Adrenal gland (tissue), 12 donors: ENCODE results near the gene NISCH. TPM values are rescaled to one million over a fixed set of nuclear protein-coding genes. Genes with fewer than 3 reads are reported as not detected.

ENCODE experiments used
- DNase-seq, 7 donors: peaks; one replicate each; pipeline ENCODE4 v3.0.0-alpha.2; 2019 to 2020
- H3K27ac ChIP-seq, 5 donors: fragments of 200-600 bp; sonication (generic) in 4 of 5; 1 replicate in 3 of 5; 2 replicates in 2 of 5; pipeline versions ENCODE4 v1.5.1 to v1.8.0; 2016 to 2020; ENCODE audit warnings: mild to moderate bottlenecking in 1 of 5
- H3K27me3 ChIP-seq: fragments of 200-600 bp; 2 replicates; pipeline ENCODE4 v1.8.0; 2021
- H3K36me3 ChIP-seq, 2 donors: fragments of 200-600 bp; replicated peaks in 1 of 2; 1 replicate in 1 of 2; 2 replicates in 1 of 2; pipeline versions ENCODE4 v1.5.1 to v1.8.0; 2018 to 2022
- H3K4me1 ChIP-seq, 2 donors: fragments of 200-600 bp; replicated peaks in 1 of 2; 1 replicate in 1 of 2; 2 replicates in 1 of 2; pipeline versions ENCODE4 v1.5.1 to v1.8.0; 2018 to 2021
- H3K4me3 ChIP-seq, 4 donors: fragments of 200-600 bp; sonication (generic) in 3 of 4; one replicate each; pipeline ENCODE4 v1.5.1; 2016 to 2018
- H3K9me3 ChIP-seq, 3 donors: fragments of 200-600 bp; sonication (generic) in 1 of 3; replicated peaks in 1 of 3; 1 replicate in 2 of 3; 2 replicates in 1 of 3; pipeline versions ENCODE4 v1.5.1 to v1.8.0; 2016 to 2021
- POLR2A ChIP-seq, 2 donors: fragments of 450-650 bp; IDR thresholded peaks; one replicate each; pipeline ENCODE4 v1.6.1; 2017; ENCODE audit warnings: antibody characterized with exemption in 2 of 2, mild to moderate bottlenecking in 2 of 2, moderate library complexity in 1 of 2
- WGBS, 4 donors: extraction: QIAGEN DNeasy Blood & Tissue Kit in 2 of 4; methylation state at CpG; one replicate each; pipeline versions ENCODE4 v1.1.5 to v1.1.7; 2013 to 2017; 5-methylcytosine and 5-hydroxymethylcytosine counted together
- intact Hi-C, 2 donors: fragments of 100-400 bp; cut with DNase I; formaldehyde crosslinking; loops; one replicate each; pipeline versions ENCODE4 v1.14.1 to v1.15.0; 2022 to 2023
- polyA plus RNA-seq, 3 donors: library from polyadenylated mRNA; stranded (reverse); fragments of 200-250 nt in 2 of 3; fragments of 350-450 nt in 1 of 3; fragmentation: Illumina TruSeq in 1 of 3; extraction: RNeasy Lipid Tissue Mini Kit (QIAGEN cat#74804) in 1 of 3; gene quantifications; one replicate each; pipeline ENCODE4 v1.2.3, GENCODE V29; 2013 to 2014
- total RNA-seq, 9 donors: library from RNA; depleted of rRNA in 4 of 9; stranded (reverse); fragments of >200 nt in 4 of 9; fragments of 120-200 nt in 1 of 9; fragmentation: NEBNext Ultra II Directional in 1 of 9; extraction: Animal tissue kit (Norgen Biotek cat#: 25700) in 1 of 9; gene quantifications; one replicate each; pipeline versions ENCODE4 v1.1.0 to v1.2.4, GENCODE V29; 2013 to 2023
- TF ChIP-seq, protein P1 (sequence below), 6 experiments: fragments of 450-650 bp in 4 of 6; fragments of 200-600 bp in 2 of 6; sonication (generic) in 1 of 6; IDR thresholded peaks; 1 replicate in 5 of 6; 2 replicates in 1 of 6; pipeline versions ENCODE4 v1.5.1 to v1.8.0; 2016 to 2021; ENCODE audit warnings: antibody characterized with exemption in 6 of 6, mild to moderate bottlenecking in 2 of 6, moderate library complexity in 1 of 6
- donor health status: healthy with polysubstance abuse.
- donor health status: Bipolar disorder and iron deficiency.
- donor health status: DM: yes; HTN: yes; CAD: no.
- donor health status: DM: no; HTN: no; CAD: no.
- donor health status: DM: no; HTN: no; CAD: no.
- donor health status: DM: yes; HTN: yes; CAD: no.

NISCH gene
- total and polyA plus RNA-seq, 12 donors = 39.4 to 186 (median 100) TPM

DNA sequence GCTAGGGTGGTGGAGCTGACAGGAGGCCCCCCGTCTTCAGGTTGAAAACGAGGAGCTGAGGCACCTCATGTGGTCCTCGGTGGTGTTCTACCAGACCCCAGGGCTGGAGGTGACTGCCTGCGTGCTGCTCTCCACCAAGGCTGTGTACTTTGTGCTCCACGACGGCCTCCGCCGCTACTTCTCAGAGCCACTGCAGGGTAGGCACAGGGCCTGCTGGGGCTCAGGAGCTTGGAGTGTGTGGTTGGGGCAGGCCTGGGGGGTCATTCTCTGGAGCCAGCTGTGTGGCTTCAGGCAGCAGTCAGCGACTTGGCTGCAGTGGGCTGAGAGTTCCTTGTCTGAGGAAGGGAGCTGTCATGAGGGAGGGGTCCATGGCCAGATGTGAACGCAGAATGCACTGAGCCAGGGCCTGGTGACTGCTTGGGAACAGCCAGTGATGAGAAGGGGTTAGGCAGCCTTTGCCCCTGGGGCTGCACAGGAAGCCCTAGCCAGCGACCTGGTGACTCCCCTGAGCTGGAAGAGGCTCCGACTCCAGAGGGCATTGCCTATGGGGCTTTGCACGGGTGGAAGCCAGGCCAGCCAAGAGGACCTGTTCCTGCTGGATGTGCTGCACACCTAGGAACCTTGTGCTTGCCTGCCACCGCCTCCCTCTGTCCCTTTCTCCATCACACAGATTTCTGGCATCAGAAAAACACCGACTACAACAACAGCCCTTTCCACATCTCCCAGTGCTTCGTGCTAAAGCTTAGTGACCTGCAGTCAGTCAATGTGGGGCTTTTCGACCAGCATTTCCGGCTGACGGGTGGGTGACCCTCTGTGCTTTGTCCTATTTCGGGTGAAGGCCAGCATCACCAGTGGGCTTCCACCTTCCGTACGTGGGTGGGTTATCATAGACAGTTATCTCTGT lies 34.9 kb downstream of the NISCH start:
- Histone ChIP-seq H3K36me3 (peaks cover 0 to 76% of the 10 kb centered on the region in 2 donors), H3K27ac (peak overlapping the region in 3 of 5 donors; percentile 57 to 85 (median 63)), H3K27me3 (no peaks in the 10 kb centered on the region), H3K4me3 (no peak overlapping the region), H3K9me3 (no peaks in the 10 kb centered on the region), H3K4me1 (peaks cover 22 to 67% of the 10 kb centered on the region in 2 donors)
- TF ChIP-seq, protein P1, sequence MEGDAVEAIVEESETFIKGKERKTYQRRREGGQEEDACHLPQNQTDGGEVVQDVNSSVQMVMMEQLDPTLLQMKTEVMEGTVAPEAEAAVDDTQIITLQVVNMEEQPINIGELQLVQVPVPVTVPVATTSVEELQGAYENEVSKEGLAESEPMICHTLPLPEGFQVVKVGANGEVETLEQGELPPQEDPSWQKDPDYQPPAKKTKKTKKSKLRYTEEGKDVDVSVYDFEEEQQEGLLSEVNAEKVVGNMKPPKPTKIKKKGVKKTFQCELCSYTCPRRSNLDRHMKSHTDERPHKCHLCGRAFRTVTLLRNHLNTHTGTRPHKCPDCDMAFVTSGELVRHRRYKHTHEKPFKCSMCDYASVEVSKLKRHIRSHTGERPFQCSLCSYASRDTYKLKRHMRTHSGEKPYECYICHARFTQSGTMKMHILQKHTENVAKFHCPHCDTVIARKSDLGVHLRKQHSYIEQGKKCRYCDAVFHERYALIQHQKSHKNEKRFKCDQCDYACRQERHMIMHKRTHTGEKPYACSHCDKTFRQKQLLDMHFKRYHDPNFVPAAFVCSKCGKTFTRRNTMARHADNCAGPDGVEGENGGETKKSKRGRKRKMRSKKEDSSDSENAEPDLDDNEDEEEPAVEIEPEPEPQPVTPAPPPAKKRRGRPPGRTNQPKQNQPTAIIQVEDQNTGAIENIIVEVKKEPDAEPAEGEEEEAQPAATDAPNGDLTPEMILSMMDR (IDR thresholded peaks at IDR 0.05) = no peak
- TF ChIP-seq POLR2A (IDR thresholded peaks at IDR 0.05) = no peak
- intact Hi-C loops = no loop called here
- no peak for DNase-seq
- 71 to 90% (median 84%) methylated on average over 13 to 22 of the region's 22 CpGs for WGBS, 4 donors

DNA sequence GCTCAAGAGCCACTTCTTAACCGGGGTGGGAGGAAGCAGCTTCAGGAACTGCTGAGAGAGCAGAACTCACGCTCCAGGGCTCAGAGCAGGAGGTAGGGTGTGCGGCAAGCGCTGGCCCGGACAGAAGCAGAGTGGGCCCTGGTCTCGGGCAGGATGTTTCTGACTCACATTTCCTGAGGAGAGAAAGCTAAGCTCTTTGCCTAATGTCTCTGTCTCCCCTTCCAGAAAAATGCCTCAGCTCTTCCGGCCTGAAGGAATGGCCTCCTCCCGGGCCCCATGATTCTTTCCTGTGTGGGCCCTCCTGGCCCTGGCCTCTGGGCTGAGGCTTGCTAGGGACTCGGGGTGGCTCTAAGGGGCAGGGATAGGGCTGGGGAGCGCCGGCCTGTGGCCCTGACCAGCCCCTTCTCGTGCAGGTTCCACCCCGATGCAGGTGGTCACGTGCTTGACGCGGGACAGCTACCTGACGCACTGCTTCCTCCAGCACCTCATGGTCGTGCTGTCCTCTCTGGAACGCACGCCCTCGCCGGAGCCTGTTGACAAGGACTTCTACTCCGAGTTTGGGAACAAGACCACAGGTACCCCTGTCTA lies 35.6 kb downstream of the NISCH start:
- DNase-seq = peak in 6 of 7 donors; percentile 61 to 81 (median 66)
- H3K4me3 ChIP-seq = no peak overlapping the region
- H3K4me1 ChIP-seq = peaks cover 22 to 67% of the 10 kb centered on the region in 2 donors
- H3K27ac ChIP-seq = peak overlapping the region in 4 of 5 donors; percentile 21 to 85 (median 60)
- H3K36me3 ChIP-seq = peaks cover 0 to 72% of the 10 kb centered on the region in 2 donors
- no peaks in the 10 kb centered on the region for H3K9me3 ChIP-seq
- H3K27me3 ChIP-seq = no peaks in the 10 kb centered on the region
- intact Hi-C loops = no loop called here
- TF ChIP-seq, protein P1 (IDR thresholded peaks at IDR 0.05) = no peak
- peak in 1 of 2 donors; percentile 27 for TF ChIP-seq POLR2A (IDR thresholded peaks at IDR 0.05)
- WGBS, 4 donors = 66 to 89% (median 71%) methylated on average over 16 to 23 of the region's 23 CpGs

DNA sequence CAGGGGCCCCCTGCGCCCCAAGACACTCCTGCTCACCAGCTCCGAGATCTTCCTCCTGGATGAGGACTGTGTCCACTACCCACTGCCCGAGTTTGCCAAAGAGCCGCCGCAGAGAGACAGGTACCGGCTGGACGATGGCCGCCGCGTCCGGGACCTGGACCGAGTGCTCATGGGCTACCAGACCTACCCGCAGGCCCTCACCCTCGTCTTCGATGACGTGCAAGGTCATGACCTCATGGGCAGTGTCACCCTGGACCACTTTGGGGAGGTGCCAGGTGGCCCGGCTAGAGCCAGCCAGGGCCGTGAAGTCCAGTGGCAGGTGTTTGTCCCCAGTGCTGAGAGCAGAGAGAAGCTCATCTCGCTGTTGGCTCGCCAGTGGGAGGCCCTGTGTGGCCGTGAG lies 36.7 kb downstream of the NISCH start:
- TF ChIP-seq, protein P1 (IDR thresholded peaks at IDR 0.05) = no peak
- 86 to 95% (median 89%) methylated on average over 4 to 21 of the region's 21 CpGs for WGBS, 4 donors
- Histone ChIP-seq H3K4me3 (no peak overlapping the region), H3K4me1 (peaks cover 27 to 74% of the 10 kb centered on the region in 2 donors), H3K9me3 (no peaks in the 10 kb centered on the region), H3K36me3 (peaks cover 0 to 62% of the 10 kb centered on the region in 2 donors), H3K27me3 (no peaks in the 10 kb centered on the region), H3K27ac (peak overlapping the region in 2 of 5 donors; percentile 63 to 85)
- intact Hi-C loops = no loop called here
- DNase-seq = no peak

DNA sequence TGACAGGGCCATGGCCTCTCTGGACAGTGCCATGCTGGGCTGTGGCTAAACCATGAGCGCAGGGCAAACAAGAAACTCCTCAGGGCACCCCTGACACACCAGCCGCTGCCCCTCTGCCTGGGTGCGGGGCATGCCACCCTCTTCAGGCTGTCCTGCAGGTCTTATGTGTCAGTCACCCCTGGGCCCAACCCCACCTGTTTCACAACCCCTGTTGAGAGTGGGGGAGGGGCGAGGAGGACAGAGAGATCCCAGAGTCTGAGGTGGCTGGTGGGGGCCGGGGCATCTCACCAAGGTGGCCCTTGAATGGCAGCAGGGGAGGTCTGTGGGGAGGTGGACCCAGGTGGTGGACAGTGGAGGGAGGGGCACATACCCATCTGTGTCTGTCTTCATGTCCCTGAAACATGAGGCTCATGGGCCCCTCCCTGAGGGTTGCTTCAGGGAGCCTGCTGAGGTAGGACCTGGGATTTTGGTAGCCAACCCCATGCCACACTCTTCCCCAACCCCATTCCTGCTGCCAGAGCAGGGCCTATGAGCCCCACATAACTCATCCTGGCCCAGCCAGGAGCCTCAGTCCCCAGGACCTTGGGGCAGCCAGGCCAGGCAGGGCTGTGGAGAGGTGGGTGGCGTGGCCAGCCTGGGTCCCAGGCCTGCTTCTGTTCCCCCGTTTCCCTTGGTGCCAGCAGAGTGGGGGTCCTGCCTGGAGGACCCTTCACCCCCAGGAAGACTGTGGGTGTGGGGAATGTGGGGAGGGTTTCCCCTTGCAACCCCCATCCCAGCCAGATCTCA lies 38.0 kb downstream of the NISCH start:
- no peak for DNase-seq
- WGBS, 4 donors = 84 to 100% (median 89%) methylated on average over 5 to 7 of the region's 7 CpGs

More for the DNA sequence above, 38.0 kb downstream of the NISCH start:
- Histone ChIP-seq H3K4me1 (peaks cover 27 to 74% of the 10 kb centered on the region in 2 donors), H3K27me3 (no peaks in the 10 kb centered on the region), H3K36me3 (peaks cover 0 to 48% of the 10 kb centered on the region in 2 donors), H3K4me3 (no peak overlapping the region), H3K9me3 (no peaks in the 10 kb centered on the region), H3K27ac (peak overlapping the region in 3 of 5 donors; percentile 72 to 85 (median 78))
- TF ChIP-seq, protein P1 (IDR thresholded peaks at IDR 0.05) = no peak
- TF ChIP-seq POLR2A (IDR thresholded peaks at IDR 0.05) = no peak
- intact Hi-C loops = no loop called here
